NT2/D1 (cell line): Measurements from ENCODE around the gene EIF2AK3.

Experiments
- DNase-seq: peaks from one replicate; pipeline ENCODE4 v3.0.0-alpha.2; 2011; ENCODE audit warnings: low read depth, low spot score
- H3K27me3 ChIP-seq: 2 replicates; pipeline ENCODE4 v1.6.0; 2011; ENCODE audit warnings: mild to moderate bottlenecking; ENCODE audit not compliant: insufficient read length, insufficient read depth
- H3K36me3 ChIP-seq: 2 replicates; pipeline ENCODE4 v1.6.1; 2011; ENCODE audit warnings: mild to moderate bottlenecking, low read length, mixed read lengths; ENCODE audit not compliant: insufficient read depth, insufficient read length
- H3K4me1 ChIP-seq: 2 replicates; pipeline ENCODE4 v1.5.1; 2011; ENCODE audit not compliant: insufficient read depth, insufficient read length
- H3K4me3 ChIP-seq: 2 replicates; pipeline ENCODE4 v1.5.1; 2011; ENCODE audit warnings: low read depth; ENCODE audit not compliant: insufficient read length
- H3K9ac ChIP-seq: 2 replicates; pipeline ENCODE4 v1.6.0; 2011; ENCODE audit warnings: low read depth; ENCODE audit not compliant: insufficient read length
- H3K9me3 ChIP-seq: 2 replicates; pipeline ENCODE4 v1.5.1; 2011; ENCODE audit warnings: mild to moderate bottlenecking, low read length; ENCODE audit not compliant: insufficient read depth
- SUZ12 ChIP-seq: IDR thresholded peaks from 2 replicates; pipeline ENCODE4 v1.6.1; 2011; ENCODE audit not compliant: insufficient read length, insufficient read depth; ENCODE audit errors: extremely low read depth
- YY1 ChIP-seq: IDR thresholded peaks from 2 replicates; pipeline ENCODE4 v1.6.1; 2011; ENCODE audit not compliant: insufficient read length, insufficient read depth
- ZNF274 ChIP-seq: IDR thresholded peaks from 2 replicates; pipeline ENCODE4 v1.6.1; 2011; ENCODE audit warnings: mild to moderate bottlenecking, low read depth, low read length

Gene EIF2AK3

DNA sequence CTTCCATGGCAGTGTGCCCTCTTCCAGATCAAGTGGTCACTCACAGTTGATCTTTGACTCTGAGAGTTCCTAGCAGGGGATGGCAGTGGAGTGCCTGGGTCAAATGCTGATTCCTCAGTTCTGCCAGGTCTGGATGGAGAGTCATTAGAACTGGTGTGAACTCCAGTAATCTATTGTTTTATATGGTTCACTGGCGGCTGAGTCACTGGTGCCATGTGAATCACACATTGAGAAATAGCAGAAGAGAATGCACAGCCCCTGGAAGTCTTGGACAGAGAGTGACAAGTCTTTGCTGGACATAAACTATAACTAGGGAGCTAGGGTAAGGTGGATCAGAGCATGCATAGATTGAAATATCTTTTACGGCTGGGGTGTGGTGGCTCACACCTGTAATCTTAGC is 86.9 kb downstream of the EIF2AK3 start:
- no peak overlapping the region for H3K9ac ChIP-seq

DNA sequence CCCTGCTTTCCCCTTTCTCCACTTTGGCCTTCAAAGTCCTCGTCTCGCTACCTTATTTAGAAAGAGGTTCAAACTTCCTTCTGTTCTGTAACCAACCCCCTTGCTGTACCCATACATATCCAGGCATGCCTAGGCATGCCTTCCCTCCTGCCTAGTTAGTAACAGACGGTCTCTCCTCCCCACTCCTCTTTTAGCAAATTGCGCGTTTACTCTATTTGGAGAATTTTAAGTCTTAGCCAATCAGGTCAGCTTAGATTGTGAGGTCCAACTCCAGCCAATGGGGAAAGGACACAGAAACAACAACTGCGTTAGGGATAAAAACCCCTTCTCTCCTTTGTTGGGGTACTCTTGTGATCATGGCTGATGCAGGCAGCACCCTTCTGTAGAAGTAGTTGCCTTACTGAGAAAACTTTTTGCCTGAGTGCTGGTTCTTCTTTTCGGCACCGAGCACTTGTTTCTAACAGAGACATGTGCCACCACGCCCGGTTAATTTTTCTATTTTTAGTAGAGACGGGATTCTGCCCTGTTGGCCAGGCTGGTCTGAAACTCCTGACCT is 88.8 kb downstream of the EIF2AK3 start:
- Histone ChIP-seq H3K36me3 (no peaks in the 10 kb centered on the region), H3K27me3 (no peaks in the 10 kb centered on the region), H3K4me3 (no peak overlapping the region), H3K9me3 (peaks cover 6% of the 10 kb centered on the region; the same call in 1 of the 2 replicates), H3K4me1 (no peaks in the 10 kb centered on the region), H3K9ac (no peak overlapping the region)
- no peak for DNase-seq
- TF ChIP-seq YY1, result no peak
- TF ChIP-seq ZNF274, result no peak
- TF ChIP-seq SUZ12, result no peak

More for the DNA sequence above, 86.9 kb downstream of the EIF2AK3 start:
- no peak for DNase-seq
- H3K4me1 ChIP-seq, result no peaks in the 10 kb centered on the region
- H3K4me3 ChIP-seq, result no peak overlapping the region
- H3K36me3 ChIP-seq, result no peaks in the 10 kb centered on the region
- H3K27me3 ChIP-seq, result no peaks in the 10 kb centered on the region
- TF ChIP-seq ZNF274 (no peak), YY1 (no peak), SUZ12 (no peak)
- H3K9me3 ChIP-seq, result peaks cover 6% of the 10 kb centered on the region; the same call in 1 of the 2 replicates

DNA sequence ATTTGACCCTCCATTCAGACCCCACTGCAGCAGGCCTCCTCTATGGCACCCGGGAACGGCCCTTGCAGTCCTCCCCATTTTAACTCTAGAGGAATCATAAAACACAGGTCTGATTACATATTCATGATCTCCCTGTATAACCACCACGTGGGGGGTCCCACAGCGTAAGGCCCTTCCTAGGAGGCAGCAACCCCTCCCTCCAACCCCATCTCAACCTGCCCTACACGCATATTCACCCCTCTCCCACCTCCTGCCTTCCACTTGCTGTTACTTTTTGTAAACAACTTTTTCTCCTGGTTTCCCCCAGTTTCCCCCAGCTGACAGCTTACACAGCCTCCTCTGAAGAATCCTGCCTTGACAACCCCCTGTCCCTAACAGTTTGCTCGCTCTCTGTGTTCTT is 89.6 kb downstream of the EIF2AK3 start:
- peak; percentile 40 for DNase-seq
- no peaks in the 10 kb centered on the region for H3K27me3 ChIP-seq
- no peaks in the 10 kb centered on the region for H3K4me1 ChIP-seq
- no peak overlapping the region for H3K4me3 ChIP-seq
- H3K9me3 ChIP-seq, result peaks cover 6% of the 10 kb centered on the region; the same call in 1 of the 2 replicates
- no peak overlapping the region for H3K9ac ChIP-seq
- H3K36me3 ChIP-seq, result no peaks in the 10 kb centered on the region
- TF ChIP-seq SUZ12 (no peak), YY1 (no peak), ZNF274 (no peak)

DNA sequence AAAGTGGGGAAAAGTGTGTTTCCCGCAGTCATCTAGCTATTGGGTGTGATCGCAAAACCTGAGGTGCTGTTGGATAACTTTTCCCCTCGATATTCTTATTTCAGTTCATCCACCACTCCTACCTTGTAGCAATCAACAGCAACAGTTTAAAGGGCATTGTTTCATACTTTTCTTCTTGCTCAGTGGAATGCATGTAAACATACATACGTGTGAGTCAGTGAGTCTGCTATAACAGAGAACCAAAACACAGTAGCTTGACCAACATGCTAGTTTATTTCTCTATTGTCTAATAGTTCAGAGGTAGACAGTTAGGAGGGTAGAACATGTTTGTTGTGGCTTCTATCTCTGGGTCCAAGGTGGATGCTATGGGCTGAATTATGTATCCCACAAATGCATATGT is 97.2 kb downstream of the EIF2AK3 start:
- no peaks in the 10 kb centered on the region for H3K36me3 ChIP-seq
- H3K9me3 ChIP-seq, result no peaks in the 10 kb centered on the region
- no peak for DNase-seq
- no peaks in the 10 kb centered on the region for H3K27me3 ChIP-seq
- H3K4me3 ChIP-seq, result no peak overlapping the region
- TF ChIP-seq SUZ12 (no peak), YY1 (no peak), ZNF274 (no peak)
- H3K9ac ChIP-seq, result no peak overlapping the region
- H3K4me1 ChIP-seq, result no peaks in the 10 kb centered on the region

DNA sequence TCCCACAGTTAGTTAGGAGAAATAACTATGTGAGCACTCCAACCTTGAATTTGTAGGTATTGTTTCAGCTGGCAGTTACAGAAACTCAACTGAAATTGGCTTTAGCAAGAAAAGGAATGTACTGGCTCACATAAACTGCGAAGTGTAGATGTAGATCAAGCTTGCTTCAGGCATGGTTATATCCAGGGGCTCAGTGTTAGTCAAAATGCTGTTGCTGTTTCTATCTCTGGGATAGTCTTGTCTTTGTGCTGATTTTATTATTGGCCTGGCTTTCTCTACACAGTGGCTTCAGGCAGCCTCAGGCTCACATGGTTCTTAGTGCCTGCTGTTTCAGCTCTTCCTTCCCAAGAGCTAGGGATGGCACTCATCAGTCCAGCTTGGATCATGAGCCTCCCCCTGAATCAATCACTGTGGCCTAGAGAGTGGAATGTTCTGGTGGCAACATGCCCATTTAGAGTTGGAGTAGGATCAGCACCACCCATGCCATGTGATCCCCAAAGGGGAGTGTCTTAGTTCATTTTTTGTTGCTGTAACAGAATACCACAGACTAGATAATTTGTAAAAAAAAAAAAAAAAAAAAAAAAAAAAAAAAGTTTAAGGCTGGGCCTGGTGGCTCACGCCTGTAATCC is 105.7 kb downstream of the EIF2AK3 start:
- Histone ChIP-seq H3K27me3 (no peaks in the 10 kb centered on the region), H3K36me3 (no peaks in the 10 kb centered on the region), H3K9me3 (no peaks in the 10 kb centered on the region), H3K4me1 (peaks cover 5% of the 10 kb centered on the region), H3K4me3 (no peak overlapping the region), H3K9ac (no peak overlapping the region)
- no peak for DNase-seq
- TF ChIP-seq YY1, result no peak

DNA sequence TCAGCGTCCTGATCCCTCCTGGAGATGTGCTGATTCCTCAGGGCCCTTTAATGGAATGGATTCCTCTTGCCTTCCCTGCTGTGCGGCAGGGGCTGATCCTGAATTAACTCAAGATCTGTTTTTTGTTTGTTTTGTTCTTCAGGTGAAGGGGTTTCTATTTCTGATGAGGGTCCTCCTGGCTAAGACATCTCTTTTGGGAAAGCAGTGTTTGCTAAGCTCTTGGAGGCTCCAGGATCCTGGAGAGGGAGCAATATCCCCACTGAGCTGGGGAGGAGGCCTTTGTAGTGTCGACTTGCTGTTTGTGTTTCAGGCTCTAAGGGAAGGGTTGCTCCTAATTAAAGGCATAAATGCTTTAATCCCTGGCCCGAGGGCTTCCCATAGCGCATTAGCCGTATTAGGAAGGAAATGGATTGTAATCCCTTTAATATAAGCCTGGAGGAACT is 109.5 kb downstream of the EIF2AK3 start:
- H3K36me3 ChIP-seq, result no peaks in the 10 kb centered on the region
- no peaks in the 10 kb centered on the region for H3K27me3 ChIP-seq
- DNase-seq, result peak; percentile 70
- TF ChIP-seq YY1, result no peak
- TF ChIP-seq SUZ12, result no peak
- TF ChIP-seq ZNF274, result no peak
- no peak overlapping the region for H3K9ac ChIP-seq
- no peak overlapping the region for H3K4me3 ChIP-seq
- no peaks in the 10 kb centered on the region for H3K9me3 ChIP-seq
- peaks cover 3% of the 10 kb centered on the region for H3K4me1 ChIP-seq
